Stimulated activated CD8-positive, alpha-beta memory T cell treated with anti-CD3 and anti-CD28 coated beads, Interleukin-12 subunit alpha, Interleukin-12 subunit beta, amount 100 ng/mL, for 4 hours (primary cell): ENCODE results near the gene SLFN12.
"Not testable (repeated sequence)": the region's sequence is repeated elsewhere in the genome, so short reads cannot be mapped to it uniquely, and the experiment has no call there.

Source experiments
- DNase-seq: peaks from one replicate; pipeline ENCODE4 v3.0.0-alpha.2; 2020; ENCODE audit warnings: low read depth

The SLFN12 gene

DNA sequence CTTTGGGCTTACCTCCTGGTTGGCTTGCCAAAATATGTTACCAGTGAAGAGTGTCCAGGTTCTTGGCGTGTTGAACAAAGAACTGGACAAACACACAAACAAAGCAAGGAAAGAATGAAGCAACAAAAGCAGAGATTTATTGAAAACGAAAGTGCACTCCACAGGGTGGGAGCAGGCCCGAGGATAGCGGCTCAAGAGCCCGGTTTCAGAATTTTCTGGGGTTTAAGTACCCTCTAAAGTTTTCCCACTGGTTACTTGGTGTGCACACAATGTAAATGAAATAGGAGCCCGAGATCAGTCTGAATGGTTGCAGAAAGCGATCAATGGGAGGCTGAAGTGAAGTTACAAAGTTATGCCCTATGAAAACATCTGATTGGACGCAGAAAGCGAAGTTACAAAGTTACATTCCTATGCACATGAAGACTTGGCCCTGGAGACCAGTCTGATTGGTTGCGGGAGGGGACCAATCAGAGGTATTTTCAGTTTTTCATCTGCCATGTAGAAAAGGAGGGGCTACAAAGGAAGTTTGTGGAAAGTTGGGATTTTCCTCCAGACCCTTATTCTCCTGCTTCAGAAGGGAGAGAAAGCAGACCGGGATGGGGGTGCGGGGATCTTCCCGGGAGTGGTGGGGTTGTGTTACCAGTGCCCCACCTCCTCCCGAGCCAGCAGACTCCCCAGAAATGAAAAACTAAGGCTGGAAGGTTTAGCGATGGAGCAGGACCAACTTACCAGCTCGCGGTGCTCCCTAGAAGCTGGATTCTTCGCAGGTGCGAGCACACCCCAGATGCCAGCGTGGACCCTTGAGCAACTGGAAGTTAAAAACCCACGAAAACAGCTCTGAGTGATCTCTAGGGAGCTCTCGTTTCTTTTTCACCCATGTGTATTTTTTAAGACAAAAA, at the start of gene SLFN12:
TSS of gene SLFN12 (minus strand) at position 325 of the 899 bp plus-strand sequence. CDS start 9,472 bp downstream, outside the sequence.
- peak; percentile 33 for DNase-seq

DNA sequence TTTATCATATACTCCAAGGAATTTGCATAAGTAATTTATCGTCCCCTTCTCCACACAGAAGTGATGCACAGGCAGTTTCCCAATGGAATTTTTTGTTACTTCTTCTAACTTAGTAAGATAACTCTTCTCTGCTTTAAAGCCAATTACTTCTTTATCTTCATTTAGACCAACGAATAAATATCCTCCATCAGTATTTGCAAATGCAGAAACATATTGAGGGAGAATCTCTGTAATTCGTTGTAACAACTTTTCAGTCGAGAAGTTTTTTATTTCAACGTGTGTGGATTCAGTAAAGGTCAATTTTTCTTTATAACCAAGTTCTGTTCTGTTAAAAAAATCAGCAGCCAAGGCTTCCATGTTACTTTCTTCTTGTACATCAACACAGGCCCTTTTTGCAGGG, 47.0 kb upstream of the SLFN12 start:
- DNase-seq: no peak

DNA sequence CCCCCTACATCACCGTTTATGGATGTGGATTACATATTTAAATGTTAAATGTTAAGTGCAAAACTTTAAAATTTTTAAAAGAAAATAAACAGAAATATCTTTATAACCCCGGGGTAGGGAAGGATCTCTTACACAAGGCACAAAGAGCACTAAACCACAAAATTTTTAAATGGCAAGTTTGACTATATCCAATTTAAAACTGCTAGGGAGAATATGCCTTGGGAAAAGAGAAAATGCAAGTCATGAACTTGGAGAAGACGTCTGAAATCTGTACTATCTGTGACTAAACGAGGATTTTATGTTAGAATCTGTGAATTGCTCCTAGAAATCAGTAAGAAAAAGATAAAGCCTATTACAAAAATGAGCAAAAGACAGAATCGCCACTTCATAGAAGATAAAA, 44.9 kb upstream of the SLFN12 start:
- no peak for DNase-seq

DNA sequence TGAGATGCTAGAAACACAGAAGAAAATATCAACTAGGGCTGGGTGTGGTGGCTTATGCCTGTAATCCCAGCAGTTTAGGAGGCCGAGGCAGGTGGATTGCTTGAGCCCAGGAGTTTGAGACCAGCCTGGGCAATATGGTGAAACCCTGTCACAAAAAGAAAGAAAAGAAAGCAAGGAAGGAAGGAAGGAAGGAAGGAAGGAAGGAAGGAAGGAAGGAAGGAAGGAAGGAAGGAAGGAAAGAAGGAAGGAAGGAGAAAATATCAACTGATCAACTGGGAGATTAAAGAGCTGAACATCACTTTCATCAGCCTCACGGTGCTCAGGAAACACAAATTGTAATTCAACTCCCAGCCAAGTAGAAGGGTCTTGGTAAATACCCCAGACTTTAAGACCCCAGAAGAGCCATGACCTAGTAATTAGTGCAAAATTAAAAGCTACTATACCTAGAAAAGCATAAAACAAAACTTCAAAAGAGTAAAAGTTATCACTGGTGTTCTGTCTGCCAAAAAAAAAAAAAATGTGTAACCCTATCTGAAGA, 44.1 kb upstream of the SLFN12 start:
- DNase-seq: no peak

DNA sequence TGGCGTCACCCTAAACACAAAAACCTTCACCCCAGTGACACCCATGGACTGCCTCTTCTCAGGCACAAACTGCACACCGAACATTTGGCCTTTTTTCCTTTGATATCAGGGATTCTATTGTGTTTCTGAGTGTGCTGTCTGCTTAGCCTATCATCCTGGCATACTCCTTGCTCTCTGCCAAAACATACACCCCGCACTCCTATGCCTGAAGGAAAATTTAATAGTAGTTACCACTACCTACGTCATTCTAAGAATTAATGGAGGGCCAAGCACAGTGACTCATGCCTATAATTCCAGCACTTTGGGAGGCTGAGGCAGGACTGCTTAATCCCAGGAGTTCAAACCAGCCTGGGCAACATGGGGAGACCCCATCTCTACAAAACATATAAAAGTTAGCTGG, 36.2 kb upstream of the SLFN12 start:
- DNase-seq: no peak

DNA sequence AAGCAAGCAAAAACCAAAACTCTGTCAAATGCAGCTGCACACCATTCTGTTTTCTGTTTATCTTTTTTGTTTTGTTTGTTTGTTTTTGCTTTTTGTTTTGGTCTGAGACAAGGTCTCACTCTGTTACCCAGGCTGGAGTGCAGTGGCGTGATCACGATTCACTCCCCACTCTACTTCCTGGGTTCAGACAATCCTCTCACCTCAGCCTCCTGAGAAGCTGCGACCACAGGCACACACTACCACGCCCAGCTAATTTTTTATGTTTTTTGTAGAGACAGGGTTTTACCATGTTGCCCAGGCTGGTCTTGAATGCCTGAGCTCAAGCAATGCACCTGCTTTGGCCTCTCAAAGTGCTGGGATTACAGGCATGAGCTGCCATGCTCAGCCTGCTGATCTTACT, 35.5 kb upstream of the SLFN12 start:
- DNase-seq: no peak

DNA sequence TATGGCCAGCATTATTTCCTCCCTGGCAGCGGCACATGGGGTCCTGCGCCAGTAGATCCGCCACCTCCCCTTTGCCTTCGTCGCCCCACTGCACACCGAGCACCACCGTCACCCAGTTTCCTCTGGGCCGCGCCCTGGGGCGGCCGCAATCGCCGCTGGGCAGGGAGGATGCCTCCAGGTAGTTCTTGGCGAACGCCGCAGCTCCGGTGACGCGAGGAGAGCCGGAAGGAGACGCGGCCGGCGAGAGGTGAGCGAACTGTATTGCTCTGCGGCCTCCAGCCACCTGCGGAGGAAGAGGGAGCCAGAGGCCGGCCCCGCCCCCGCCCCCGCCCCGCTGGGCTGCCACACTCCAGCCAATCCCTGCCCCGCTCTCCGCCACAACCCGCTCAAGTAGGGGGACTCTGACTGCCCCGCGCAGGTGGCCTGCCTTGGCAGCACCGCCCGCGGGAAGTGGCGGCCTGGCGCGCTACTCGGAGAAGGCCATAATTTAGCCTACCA, 28.1 kb upstream of the SLFN12 start:
- peak; percentile 39 for DNase-seq

DNA sequence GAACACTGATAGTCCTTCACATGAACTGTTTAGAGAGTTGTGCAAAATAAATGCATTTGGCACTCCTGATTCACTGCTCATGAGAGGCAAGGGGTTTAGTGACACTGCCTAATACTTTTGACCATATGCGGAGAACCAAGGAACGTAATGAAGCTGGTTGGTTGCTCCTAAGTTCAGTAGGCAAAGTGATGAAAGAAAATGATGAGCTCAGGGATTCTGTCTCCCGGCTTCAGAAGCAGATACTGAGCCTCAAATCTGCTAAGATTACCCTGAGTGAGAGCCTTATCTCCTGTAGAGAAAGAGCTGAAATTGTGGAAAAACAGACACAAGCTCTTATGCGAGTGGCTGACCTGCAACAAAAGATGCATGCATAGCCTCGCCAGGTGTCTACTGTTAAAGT, 21.7 kb upstream of the SLFN12 start:
- not testable (repeated sequence) for DNase-seq

DNA sequence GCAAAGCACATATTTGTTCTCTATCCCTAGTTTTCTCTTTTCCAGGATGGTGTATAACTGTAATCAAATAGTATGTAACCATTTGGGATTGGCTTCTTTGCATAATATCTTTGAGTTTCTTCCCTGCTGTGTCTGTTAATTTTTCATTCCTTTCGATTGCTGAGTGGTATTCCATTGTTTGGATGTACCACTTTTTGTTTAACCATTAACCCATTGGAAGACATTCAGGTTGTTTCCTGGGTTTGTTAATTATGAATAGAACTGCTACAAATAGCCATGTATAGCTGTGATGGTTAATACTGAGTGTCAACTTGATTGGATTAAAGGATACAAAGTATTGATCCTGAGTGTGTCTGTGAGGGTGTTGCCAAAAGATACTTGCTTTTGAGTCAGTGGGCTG, 20.9 kb upstream of the SLFN12 start:
- DNase-seq: no peak

DNA sequence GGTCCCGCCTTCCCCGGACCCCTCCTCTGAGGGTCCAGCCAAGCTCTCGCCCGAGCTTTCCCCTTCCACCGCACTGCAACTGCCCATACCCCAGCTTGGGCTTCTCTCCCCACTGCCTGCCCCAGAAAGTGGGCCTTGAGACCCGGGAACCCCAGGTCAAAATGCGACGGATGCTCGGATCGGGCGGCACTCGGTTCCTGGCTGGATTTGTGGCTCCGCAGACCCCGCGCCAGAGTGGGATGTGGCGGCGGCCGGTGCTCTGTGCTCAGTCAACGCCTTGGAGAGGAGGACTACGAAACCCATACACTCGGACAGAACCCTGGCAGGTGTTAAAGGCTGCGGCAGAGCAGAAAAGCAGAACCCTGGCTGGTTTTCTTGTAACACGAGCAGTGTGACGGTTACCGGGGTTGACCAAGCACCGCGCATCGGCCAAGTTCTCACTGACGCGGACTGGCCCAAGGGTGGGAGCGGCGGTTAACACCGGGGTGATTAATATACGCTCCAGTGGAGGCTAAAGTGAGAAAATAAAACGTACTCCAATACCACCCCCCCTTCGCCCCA, 17.2 kb upstream of the SLFN12 start:
- DNase-seq: peak; percentile 11

DNA sequence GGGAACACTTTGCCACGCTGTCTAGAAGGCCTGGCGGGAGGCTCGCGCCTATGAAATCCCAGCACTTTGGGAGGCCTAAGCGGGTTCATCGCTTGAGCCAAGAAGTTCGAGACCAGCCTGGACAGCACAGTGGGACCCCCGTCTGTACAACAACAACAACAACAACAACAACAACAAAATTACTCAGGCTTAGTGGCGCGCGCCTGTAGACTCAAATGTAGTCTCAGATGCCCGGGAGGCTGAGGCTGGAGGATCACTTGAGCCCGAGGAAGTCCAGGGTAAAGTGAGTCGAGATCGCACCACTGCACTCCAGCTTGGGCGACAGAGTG, 16.6 kb upstream of the SLFN12 start:
- no peak for DNase-seq

DNA sequence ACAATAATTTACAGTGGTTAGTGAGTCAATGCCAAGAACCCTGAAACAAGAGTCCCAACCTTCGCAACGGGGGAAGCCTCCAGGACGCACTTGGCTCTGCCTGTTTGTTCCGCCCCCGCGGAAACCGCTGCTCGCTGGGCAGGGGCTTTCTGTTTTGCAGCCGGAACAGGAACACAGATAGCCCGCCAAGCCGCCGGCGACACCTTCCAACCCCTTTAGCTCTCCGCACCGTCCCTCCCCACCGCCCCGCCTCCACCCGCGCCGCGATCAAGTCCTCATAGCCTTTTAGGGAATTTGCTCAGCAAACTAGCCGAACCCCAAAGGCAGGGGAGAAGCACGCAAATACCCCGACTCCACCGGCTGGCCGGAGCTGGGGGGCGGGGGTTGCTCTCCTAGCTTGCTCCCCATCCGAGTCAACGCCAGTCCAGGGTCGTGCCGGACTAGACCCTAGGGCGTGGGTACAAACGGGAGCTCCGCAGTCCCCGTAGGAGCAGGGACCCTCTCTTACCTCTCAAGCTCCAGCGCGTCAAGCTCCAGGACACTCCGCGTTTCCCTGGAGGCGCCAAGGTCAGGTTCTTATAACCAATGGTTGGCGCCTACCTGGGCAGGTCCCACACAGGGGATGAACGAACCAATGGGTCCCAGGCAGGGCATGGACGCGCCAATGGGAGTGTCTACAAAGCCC, 16.1 kb upstream of the SLFN12 start, which contains the start of gene SLFN13:
TSS of gene SLFN13 (minus strand) at position 553 of the 685 bp plus-strand sequence. CDS start 3,086 bp downstream, outside the sequence.
- peak; percentile 78 for DNase-seq

DNA sequence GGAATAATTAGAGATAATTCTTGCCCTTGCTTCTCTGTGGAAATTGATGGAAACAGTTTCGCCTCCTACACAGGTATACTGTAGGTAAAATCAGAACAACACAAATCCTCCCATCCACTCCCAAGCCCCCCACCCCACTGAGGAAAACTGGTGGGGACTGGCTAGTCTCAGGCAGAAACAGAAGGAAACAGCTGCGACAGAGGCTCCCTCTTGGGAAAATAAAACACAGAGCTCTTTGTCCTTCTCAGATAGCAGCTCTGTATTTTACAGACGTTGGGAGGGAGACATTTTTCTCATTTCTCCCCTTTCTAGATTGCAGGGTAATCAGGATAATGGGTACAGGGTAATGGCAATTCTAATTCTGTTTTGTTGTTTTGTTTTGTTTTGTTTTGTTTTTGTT, 15.2 kb upstream of the SLFN12 start:
- DNase-seq: no peak

DNA sequence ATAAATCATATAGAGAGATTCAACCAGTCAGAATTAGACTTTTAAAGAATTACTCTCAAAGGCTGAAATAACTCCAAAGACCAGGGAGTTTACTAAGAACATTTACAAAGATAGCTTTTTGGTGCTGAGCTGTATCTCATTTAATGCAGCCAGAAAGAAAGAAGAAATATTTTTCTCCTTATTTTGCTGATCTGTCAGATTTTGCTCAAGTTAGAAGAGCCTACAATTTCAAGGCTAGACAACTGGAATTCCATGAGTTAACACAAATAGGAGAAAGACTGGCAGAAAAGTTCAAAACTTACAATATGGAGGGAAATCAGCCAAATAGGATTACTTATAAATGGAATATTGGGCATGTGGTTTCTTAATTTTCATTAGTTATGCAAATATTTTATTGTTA, 6.1 kb upstream of the SLFN12 start:
- no peak for DNase-seq

DNA sequence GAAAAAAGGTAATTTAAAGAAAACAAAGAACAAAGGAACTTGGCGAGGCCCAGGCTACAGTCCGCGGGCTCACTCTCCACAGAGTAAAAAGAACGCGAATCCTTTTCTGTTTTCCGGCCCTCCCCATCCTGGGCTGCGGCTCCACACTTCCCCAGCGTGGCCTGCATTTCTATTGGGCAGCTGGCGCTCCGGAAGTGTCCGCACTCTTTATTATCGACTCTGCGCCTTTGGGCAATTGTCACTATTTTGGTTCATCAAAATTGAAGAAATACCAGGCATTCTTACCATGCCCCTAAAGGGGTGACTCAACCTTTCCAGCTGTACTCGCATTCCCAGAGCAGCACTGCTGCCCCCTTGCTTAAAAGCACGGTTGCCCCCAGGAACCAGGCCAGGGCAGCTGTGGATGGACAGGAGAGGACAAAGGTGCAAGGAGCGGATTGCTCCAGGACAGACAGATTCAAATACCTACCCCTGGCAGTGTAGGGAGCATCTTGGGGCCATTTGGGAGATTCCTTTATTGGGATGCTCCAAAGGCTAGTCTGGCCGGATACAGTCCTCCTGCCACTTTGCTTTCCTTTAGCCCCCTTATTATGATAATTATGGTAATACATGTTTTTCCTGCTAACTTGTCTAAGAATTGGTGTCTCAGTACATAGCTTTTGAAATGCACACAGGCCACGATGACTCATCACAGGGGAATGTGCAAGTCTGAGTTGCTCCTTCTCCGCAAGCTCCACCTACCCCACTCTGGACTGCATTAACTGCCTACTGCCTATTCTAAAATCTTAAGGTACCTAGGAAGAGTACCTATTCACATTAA, 985 bp upstream of the SLFN12 start:
- DNase-seq: peak; percentile 53

DNA sequence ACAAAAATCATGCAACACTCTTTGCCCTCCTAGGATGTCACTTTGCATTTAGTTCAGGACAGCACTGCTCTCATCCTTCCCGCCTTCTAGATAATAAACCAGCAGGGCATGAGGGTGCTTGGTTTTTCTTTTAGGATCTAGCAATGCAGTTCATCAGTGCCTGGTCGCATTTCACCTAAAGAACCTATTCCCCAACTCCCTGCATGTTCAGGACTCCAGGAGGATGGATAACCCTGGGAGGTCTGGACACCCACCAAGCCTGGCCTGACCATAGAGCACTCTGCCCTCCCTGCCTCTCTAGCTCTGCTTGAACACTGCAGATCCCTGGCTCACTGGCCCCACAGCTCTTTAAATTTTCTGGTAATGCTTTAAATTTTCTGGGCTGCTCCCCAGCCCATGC, 2.6 kb downstream of the SLFN12 start:
- DNase-seq: no peak

DNA sequence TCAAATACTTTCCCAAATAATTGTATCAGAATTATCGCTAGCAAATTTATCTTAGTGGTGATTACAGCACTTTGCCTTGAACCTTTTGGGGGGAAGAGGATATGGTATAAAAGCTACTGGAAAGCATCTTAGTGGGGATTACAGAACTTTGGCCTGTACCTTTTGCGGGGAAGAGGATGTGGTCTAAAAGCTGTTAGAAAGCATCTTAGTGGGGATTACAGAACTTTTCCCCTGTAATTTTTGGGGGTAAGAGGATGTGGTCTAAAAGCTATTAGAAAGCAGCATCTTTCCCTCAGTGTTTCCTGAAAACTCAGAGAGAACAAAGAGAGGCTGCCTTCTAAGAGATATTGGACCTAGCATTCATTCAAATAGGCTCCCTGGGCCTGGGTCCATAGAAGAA, 4.1 kb downstream of the SLFN12 start:
- no peak for DNase-seq

DNA sequence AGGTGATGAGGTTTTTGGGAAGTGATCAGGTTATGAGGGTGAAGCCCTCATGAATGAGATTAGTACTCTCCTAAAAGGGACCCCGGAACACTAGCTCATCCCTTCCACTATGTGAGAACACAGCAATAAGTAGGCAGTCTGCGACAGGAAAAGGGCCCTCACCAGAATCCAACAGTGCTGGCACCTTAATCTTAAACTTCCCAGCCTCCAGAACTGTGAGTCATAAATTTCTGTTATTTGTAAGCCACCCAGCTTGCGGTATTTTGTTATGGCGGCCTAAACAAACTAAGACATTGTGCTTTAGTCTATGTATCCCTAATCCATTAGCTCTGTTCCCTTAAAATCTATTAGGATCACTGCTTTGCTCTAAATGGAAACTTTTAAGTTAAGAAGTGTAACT, 8.5 kb downstream of the SLFN12 start:
- no peak for DNase-seq

DNA sequence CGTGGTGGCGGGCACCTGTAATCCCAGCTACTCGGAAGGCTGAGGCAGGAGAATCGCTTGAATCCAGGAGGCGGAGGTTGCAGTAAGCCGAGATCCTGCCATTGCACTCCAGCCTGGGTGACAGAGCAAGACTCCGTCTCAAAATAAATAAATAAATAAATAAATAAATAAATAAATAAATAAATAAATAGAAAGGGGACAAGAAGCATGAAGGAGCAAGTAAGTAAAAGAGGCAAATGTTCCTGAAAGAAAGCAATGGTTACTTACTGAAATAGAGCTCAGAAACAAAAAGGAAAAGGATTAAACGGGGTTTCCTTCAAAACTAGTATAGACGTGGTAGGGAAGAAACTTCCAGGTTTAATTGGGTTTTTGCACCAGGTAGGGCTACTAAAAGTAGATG, 11.2 kb downstream of the SLFN12 start:
- not testable (repeated sequence) for DNase-seq

DNA sequence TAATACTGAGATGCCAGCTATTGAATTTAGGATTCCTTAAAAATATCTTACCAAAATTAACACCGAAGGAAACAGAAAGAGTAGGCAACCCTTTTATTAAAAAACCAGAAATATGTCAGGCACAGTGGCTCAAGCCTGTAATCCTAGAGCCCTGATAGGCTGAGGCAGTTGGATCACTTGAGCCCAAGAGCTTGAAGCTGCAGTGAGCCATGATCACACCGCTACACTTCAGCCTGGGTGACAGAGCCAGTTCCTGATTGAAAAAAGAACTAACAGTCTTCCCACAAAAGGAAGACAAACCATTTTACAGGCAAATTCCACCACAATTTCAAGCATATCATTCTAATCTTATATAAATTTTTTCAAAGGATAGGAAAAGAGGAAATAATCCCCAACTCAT, 15.6 kb downstream of the SLFN12 start:
- DNase-seq: no peak

DNA sequence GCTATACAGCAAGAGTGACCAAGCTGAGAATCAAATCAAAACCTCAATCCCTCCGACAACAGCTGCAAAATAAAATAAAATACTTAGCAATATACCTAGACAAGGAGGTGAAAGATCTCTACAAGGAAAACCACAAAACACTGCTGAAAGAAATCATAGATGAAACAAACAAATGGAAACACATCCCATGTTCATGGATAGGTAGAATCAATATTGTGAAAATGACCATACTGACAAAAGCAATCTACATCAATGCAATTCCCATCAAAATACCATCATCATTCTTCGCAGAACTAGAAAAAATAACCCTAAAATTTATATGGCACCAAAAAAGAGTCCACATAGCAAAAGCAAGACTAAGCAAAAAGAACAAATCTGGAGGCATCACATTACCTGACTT, 17.6 kb downstream of the SLFN12 start:
- not testable (repeated sequence) for DNase-seq

DNA sequence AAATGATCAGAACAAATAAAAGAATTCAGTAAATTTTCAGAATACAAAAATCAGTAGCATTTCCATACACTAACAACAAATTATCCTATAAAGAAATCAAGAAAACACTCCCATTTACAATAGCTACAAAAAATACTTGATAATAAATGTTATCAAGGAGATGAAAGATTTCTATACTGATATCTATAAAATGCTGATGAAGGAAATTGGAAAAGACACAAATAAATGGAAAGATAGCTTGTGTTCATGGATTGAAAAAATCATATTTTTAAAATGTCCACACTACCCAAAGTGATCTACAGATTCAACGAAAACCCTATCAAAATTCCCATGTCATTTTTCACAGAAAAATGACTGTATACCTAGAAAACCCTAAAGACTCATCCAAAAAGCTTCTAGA, 18.1 kb downstream of the SLFN12 start:
- DNase-seq: no peak
